Neural progenitor cell (in vitro differentiated cells): ENCODE results near the gene KRTAP4-6. TPM values are rescaled to one million over a fixed set of nuclear protein-coding genes. Genes with fewer than 3 reads are reported as not detected.
"Not testable (repeated sequence)": the region's sequence is repeated elsewhere in the genome, so short reads cannot be mapped to it uniquely, and the experiment has no call there.

Experiments used
- DNase-seq: peaks from one replicate; pipeline ENCODE4 v3.0.0-alpha.2; 2016; ENCODE audit warnings: low spot score
- H2AFZ ChIP-seq: fragments of 200-600 bp; sonication (generic); replicated peaks from 2 replicates; pipeline ENCODE4 v1.6.1; 2016; ENCODE audit warnings: antibody characterized with exemption
- H3F3A ChIP-seq: fragments of 200-600 bp; sonication (generic); 2 replicates; pipeline ENCODE4 v1.6.1; 2016; ENCODE audit warnings: antibody characterized with exemption, low read depth
- H3K27ac ChIP-seq: fragments of 200-600 bp; sonication (generic); 2 replicates; pipeline ENCODE4 v1.5.1; 2016; ENCODE audit warnings: mild to moderate bottlenecking
- H3K27me3 ChIP-seq: fragments of 200-600 bp; sonication (generic); 2 replicates; pipeline ENCODE4 v1.6.1; 2016; ENCODE audit warnings: mild to moderate bottlenecking, moderate library complexity
- H3K36me3 ChIP-seq: fragments of 200-600 bp; sonication (generic); 2 replicates; pipeline ENCODE4 v1.5.1; 2016
- H3K4me1 ChIP-seq: fragments of 200-600 bp; sonication (generic); 2 replicates; pipeline ENCODE4 v1.6.1; 2016; ENCODE audit warnings: mixed run types
- H3K4me2 ChIP-seq: fragments of 200-600 bp; sonication (generic); 2 replicates; pipeline ENCODE4 v1.6.1; 2016
- H3K4me3 ChIP-seq: fragments of 200-600 bp; sonication (generic); 2 replicates; pipeline ENCODE4 v1.5.1; 2016
- H3K79me2 ChIP-seq: fragments of 200-600 bp; sonication (generic); 2 replicates; pipeline ENCODE4 v1.6.1; 2016; ENCODE audit warnings: low read depth
- H3K9ac ChIP-seq: fragments of 200-600 bp; sonication (generic); 2 replicates; pipeline ENCODE4 v1.6.1; 2016
- H3K9me3 ChIP-seq: fragments of 200-600 bp; sonication (generic); 2 replicates; pipeline ENCODE4 v1.5.1; 2016; ENCODE audit warnings: low read depth
- H4K20me1 ChIP-seq: fragments of 200-600 bp; sonication (generic); 2 replicates; pipeline ENCODE4 v1.6.1; 2016; ENCODE audit warnings: low read depth
- H3K27ac Mint-ChIP-seq: 3 replicates; pipeline ENCODE4 v1.8.0; 2021; ENCODE audit warnings: mixed read lengths
- H3K27me3 Mint-ChIP-seq: 2 replicates; pipeline ENCODE4 v1.8.0; 2022; ENCODE audit warnings: low read depth, mild to moderate bottlenecking, inconsistent platforms, moderate library complexity, mixed read lengths; ENCODE audit not compliant: insufficient read depth
- H3K36me3 Mint-ChIP-seq: 3 replicates; pipeline ENCODE4 v1.8.0; 2021; ENCODE audit warnings: mixed read lengths
- H3K4me1 Mint-ChIP-seq: 3 replicates; pipeline ENCODE4 v1.8.0; 2021; ENCODE audit warnings: mixed read lengths
- H3K4me3 Mint-ChIP-seq: 3 replicates; pipeline ENCODE4 v1.8.0; 2021; ENCODE audit warnings: mild to moderate bottlenecking, moderate library complexity, mixed read lengths
- H3K9me3 Mint-ChIP-seq: 3 replicates; pipeline ENCODE4 v1.8.0; 2020; ENCODE audit warnings: mixed read lengths
- CTCF ChIP-seq: fragments of 200-600 bp; sonication (generic); IDR thresholded peaks from 2 replicates; pipeline ENCODE4 v1.5.1; 2017; ENCODE audit warnings: antibody characterized with exemption, mild to moderate bottlenecking
- EZH2 ChIP-seq: fragments of 200-600 bp; sonication (generic); IDR thresholded peaks from 2 replicates; pipeline ENCODE4 v1.6.1; 2017; ENCODE audit warnings: antibody characterized with exemption, mild to moderate bottlenecking, moderate library complexity
- EZH2phosphoT487 ChIP-seq: fragments of 200-600 bp; sonication (generic); IDR thresholded peaks from 2 replicates; pipeline ENCODE4 v1.6.1; 2017; ENCODE audit warnings: antibody characterized with exemption
- total RNA-seq: library from RNA; depleted of rRNA; stranded (reverse); fragments of >200 nt; gene quantifications from 2 replicates; pipeline ENCODE4 v1.2.3, GENCODE V29; 2015; ENCODE audit warnings: low replicate concordance

The KRTAP4-6 gene
- total RNA-seq, 1 donor from 2014 or later: not detected

GRCh38 chr17:41121742-41122141 lies 18.6 kb downstream of the KRTAP4-6 start:
- TF ChIP-seq EZH2phosphoT487 (no peak), EZH2 (no peak), CTCF (no peak)
- Histone ChIP-seq H3K79me2 (no peaks in the 10 kb centered on the region), H2AFZ (no peak overlapping the region), H4K20me1 (no peaks in the 10 kb centered on the region), H3K4me3 (no peak overlapping the region), H3F3A (no peaks in the 10 kb centered on the region), H3K27ac (no peak overlapping the region), H3K27me3 (no peaks in the 10 kb centered on the region), H3K4me1 (no peaks in the 10 kb centered on the region), H3K9ac (no peak overlapping the region), H3K36me3 (no peaks in the 10 kb centered on the region), H3K9me3 (no peaks in the 10 kb centered on the region), H3K4me2 (no peak overlapping the region)
- H3K36me3 Mint-ChIP-seq: no peaks in the 10 kb centered on the region
- H3K4me3 Mint-ChIP-seq: no peak overlapping the region
- peaks cover 5% of the 10 kb centered on the region for H3K4me1 Mint-ChIP-seq
- H3K27ac Mint-ChIP-seq: no peak overlapping the region
- DNase-seq: no peak
- H3K9me3 Mint-ChIP-seq: no peaks in the 10 kb centered on the region
- peaks cover 5% of the 10 kb centered on the region for H3K27me3 Mint-ChIP-seq

DNA sequence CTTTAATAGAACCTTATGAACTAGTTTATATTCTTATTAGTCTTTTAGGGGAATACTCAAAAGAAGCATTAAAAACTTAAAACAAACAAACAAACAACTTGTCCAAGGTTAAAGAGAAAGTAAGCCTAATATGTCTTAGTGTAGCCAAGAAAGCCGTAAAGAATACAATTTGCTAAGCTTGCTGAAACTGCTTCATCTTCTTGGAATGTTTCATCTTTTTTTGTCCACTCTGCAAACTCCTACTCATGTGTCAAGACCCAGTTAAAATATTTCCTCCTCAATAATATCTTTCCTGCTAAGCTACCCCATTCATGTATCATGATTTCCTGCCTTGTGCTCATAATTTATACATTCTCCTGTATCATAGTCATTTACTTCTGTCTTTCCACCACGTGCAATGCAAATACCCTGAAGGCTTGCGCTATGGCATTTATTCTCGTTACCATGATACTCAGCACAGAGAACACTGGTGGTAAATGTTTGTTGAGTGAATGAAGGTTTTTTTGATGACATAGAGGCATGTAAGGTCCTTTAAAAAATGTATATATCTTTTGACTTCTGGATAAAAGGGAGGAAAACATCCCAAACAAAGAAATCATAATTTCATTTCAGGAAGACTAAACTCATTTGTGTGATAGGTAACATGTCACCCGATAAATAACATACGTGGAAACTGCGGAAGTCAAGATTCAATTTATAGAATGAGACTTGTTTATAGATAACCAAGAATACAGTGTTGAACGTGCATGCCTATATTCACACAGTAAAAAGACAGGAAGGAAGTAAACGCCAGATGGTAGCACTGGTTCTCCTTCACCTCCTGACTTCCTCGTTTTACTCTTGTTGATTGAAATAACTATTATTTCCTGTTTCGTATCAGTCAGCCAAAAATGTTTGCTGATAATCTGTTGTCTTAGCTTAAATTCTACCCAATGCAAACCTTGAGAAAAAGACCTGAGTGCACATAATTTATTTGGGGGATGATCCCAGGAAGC lies 20.4 kb downstream of the KRTAP4-6 start:
- not testable (repeated sequence) for H3K4me1 ChIP-seq, H3K79me2 ChIP-seq, H3K27me3 Mint-ChIP-seq, H3K9ac ChIP-seq, H3K36me3 ChIP-seq, H3K4me2 ChIP-seq, H3F3A ChIP-seq, H2AFZ ChIP-seq, H3K27ac ChIP-seq, DNase-seq, H3K4me3 ChIP-seq, H4K20me1 ChIP-seq, H3K36me3 Mint-ChIP-seq, H3K9me3 ChIP-seq, H3K27me3 ChIP-seq, H3K4me1 Mint-ChIP-seq, H3K9me3 Mint-ChIP-seq, H3K4me3 Mint-ChIP-seq, H3K27ac Mint-ChIP-seq

DNA sequence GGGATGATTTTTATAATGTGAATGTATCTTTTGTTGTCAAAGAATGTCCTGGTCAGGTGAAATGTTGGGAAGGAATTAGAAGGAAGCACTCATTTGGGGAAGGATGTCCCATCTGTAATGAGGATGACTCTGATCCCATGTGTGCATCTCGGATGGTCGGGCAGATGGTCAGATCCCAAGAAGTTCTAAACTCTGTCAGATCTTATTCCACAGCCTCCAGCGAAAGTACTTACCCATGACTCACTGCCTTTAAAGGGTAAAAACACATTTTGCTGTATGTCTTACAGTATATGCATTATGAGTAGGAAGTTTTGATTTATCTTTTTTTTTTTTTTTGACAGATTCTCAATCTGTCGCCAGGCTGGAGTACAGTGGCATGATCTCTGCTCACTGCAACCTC lies 21.6 kb downstream of the KRTAP4-6 start:
- Histone ChIP-seq H3K4me1 (no peaks in the 10 kb centered on the region), H3K27me3 (no peaks in the 10 kb centered on the region), H2AFZ (no peak overlapping the region), H3K4me2 (no peak overlapping the region), H4K20me1 (no peaks in the 10 kb centered on the region), H3K36me3 (no peaks in the 10 kb centered on the region), H3K27ac (no peak overlapping the region), H3K9ac (no peak overlapping the region), H3K79me2 (no peaks in the 10 kb centered on the region), H3K4me3 (no peak overlapping the region), H3K9me3 (no peaks in the 10 kb centered on the region), H3F3A (no peaks in the 10 kb centered on the region)
- TF ChIP-seq EZH2phosphoT487: no peak
- TF ChIP-seq EZH2: no peak
- TF ChIP-seq CTCF: no peak
- no peak for DNase-seq
- H3K9me3 Mint-ChIP-seq: peaks cover 5% of the 10 kb centered on the region
- H3K27ac Mint-ChIP-seq: no peak overlapping the region
- H3K27me3 Mint-ChIP-seq: peaks cover 5% of the 10 kb centered on the region
- peaks cover 5% of the 10 kb centered on the region for H3K4me1 Mint-ChIP-seq
- H3K4me3 Mint-ChIP-seq: no peak overlapping the region
- no peaks in the 10 kb centered on the region for H3K36me3 Mint-ChIP-seq

- not testable (repeated sequence) for H3K9me3 ChIP-seq, H3K4me3 ChIP-seq, H3K4me1 ChIP-seq, H3K27me3 ChIP-seq, H3K4me3 Mint-ChIP-seq, H3K4me2 ChIP-seq, H3K36me3 Mint-ChIP-seq, H3F3A ChIP-seq, H3K36me3 ChIP-seq, H3K9ac ChIP-seq, H3K9me3 Mint-ChIP-seq, H3K27me3 Mint-ChIP-seq, H3K27ac ChIP-seq, DNase-seq, H3K4me1 Mint-ChIP-seq, H4K20me1 ChIP-seq, H2AFZ ChIP-seq, H3K79me2 ChIP-seq
- peak within 1 kb of the TSS; percentile 5 for H3K27ac Mint-ChIP-seq
Observed at GRCh38 chr17:41117846-41118386, 22.4 kb downstream of the KRTAP4-6 start, which contains the start of gene KRTAP4-11. TSS of gene KRTAP4-11 (minus strand) at chr17:41118373. CDS start at chr17:41118315, 58 bp downstream.
